Neural cell (in vitro differentiated cells): ENCODE measurements around the gene N4BP3. TPM values are rescaled to one million over a fixed set of nuclear protein-coding genes. Genes with fewer than 3 reads are reported as not detected.

Experiments used
- H2AFZ ChIP-seq: fragments of 200-600, 300-800 bp; sonication (generic), shearing (Covaris generic); 2 replicates; pipeline ENCODE4 v1.6.0; 2014; ENCODE audit warnings: low read depth, mild to moderate bottlenecking, antibody characterized with exemption, low read length, moderate library complexity
- H3F3A ChIP-seq: fragments of 200-600 bp; shearing (Covaris generic); 2 replicates; pipeline ENCODE4 v1.6.1; 2016; ENCODE audit warnings: mild to moderate bottlenecking, moderate library complexity, mixed read lengths, antibody characterized with exemption, low read length; ENCODE audit not compliant: insufficient read depth, poor library complexity, severe bottlenecking
- H3K27ac ChIP-seq: fragments of 200-600, 300-800 bp; sonication (generic), shearing (Covaris generic); 2 replicates; pipeline ENCODE4 v1.5.1; 2014; ENCODE audit warnings: mild to moderate bottlenecking, low read length, moderate library complexity
- H3K27me3 ChIP-seq: fragments of 300-800, 200-600 bp; sonication (generic), shearing (Covaris generic); 2 replicates; pipeline ENCODE4 v1.6.0; 2014; ENCODE audit warnings: mild to moderate bottlenecking, low read depth, low read length, moderate library complexity; ENCODE audit not compliant: insufficient read depth
- H3K36me3 ChIP-seq: fragments of 300-800, 200-600 bp; sonication (generic), shearing (Covaris generic); 2 replicates; pipeline ENCODE4 v1.5.1; 2014; ENCODE audit warnings: mild to moderate bottlenecking, antibody characterized with exemption, low read length, moderate library complexity; ENCODE audit not compliant: insufficient read depth
- H3K4me2 ChIP-seq: fragments of 300-800, 200-600 bp; sonication (generic), shearing (Covaris generic); 2 replicates; pipeline ENCODE4 v1.6.0; 2014; ENCODE audit warnings: mild to moderate bottlenecking, low read length
- H3K4me3 ChIP-seq: fragments of 300-800, 200-600 bp; sonication (generic), shearing (Covaris generic); 2 replicates; pipeline ENCODE4 v1.5.1; 2014; ENCODE audit warnings: mild to moderate bottlenecking, low read length, moderate library complexity
- H3K79me2 ChIP-seq: fragments of 200-600 bp; shearing (Covaris generic); replicated peaks from 2 replicates; pipeline ENCODE4 v1.6.0; 2014; ENCODE audit warnings: mild to moderate bottlenecking, low read length, moderate library complexity; ENCODE audit not compliant: insufficient read depth
- H3K9ac ChIP-seq: fragments of 300-800, 200-600 bp; sonication (generic), shearing (Covaris generic); 2 replicates; pipeline ENCODE4 v1.6.1; 2016; ENCODE audit warnings: mild to moderate bottlenecking, low read length, mixed read lengths
- H3K9me2 ChIP-seq: fragments of 200-600 bp; shearing (Covaris generic); 2 replicates; pipeline ENCODE4 v1.6.1; 2016; ENCODE audit warnings: mild to moderate bottlenecking, low read length, mixed read lengths; ENCODE audit not compliant: insufficient read depth
- H3K9me3 ChIP-seq: fragments of 200-600, 300-800 bp; sonication (generic), shearing (Covaris generic); 2 replicates; pipeline ENCODE4 v1.6.1; 2016; ENCODE audit warnings: mild to moderate bottlenecking, mixed run types, low read length, moderate library complexity, mixed read lengths
- H4K20me1 ChIP-seq: fragments of 200-600 bp; shearing (Covaris generic); 2 replicates; pipeline ENCODE4 v1.6.1; 2016; ENCODE audit warnings: mild to moderate bottlenecking, mixed run types; ENCODE audit not compliant: insufficient read depth
- CTCF ChIP-seq: fragments of 450-650 bp; IDR thresholded peaks from 2 replicates; pipeline ENCODE4 v1.5.1; 2014; ENCODE audit warnings: antibody characterized with exemption, mild to moderate bottlenecking, moderate library complexity; ENCODE audit not compliant: poor library complexity, severe bottlenecking
- EP300 ChIP-seq: fragments of 450-650 bp; conservative IDR thresholded peaks from 2 replicates; pipeline ENCODE4 v1.6.1; 2014; ENCODE audit warnings: antibody characterized with exemption, mild to moderate bottlenecking, moderate library complexity; ENCODE audit not compliant: poor library complexity, severe bottlenecking
- EZH2 ChIP-seq: fragments of 200-600, 300-800 bp; shearing (Covaris generic), sonication (generic); IDR thresholded peaks from 2 replicates; pipeline ENCODE4 v1.6.1; 2014; ENCODE audit warnings: antibody characterized with exemption, low read length, borderline replicate concordance, mild to moderate bottlenecking; ENCODE audit not compliant: insufficient read depth, poor library complexity, severe bottlenecking
- MXI1 ChIP-seq: fragments of 450-650 bp; conservative IDR thresholded peaks from 2 replicates; pipeline ENCODE4 v1.6.1; 2014; ENCODE audit warnings: antibody characterized with exemption, mild to moderate bottlenecking; ENCODE audit not compliant: poor library complexity, severe bottlenecking
- POLR2AphosphoS5 ChIP-seq: IDR thresholded peaks from 2 replicates; pipeline ENCODE4 v1.6.1; 2012
- RAD21 ChIP-seq: fragments of 450-650 bp; conservative IDR thresholded peaks from 2 replicates; pipeline ENCODE4 v1.6.1; 2014; ENCODE audit warnings: antibody characterized with exemption, mild to moderate bottlenecking, moderate library complexity
- REST ChIP-seq: IDR thresholded peaks from 2 replicates; pipeline ENCODE4 v1.6.1; 2012; ENCODE audit warnings: borderline replicate concordance
- SMC3 ChIP-seq: fragments of 450-650 bp; conservative IDR thresholded peaks from 2 replicates; pipeline ENCODE4 v1.6.1; 2014; ENCODE audit warnings: antibody characterized with exemption, mild to moderate bottlenecking, moderate library complexity; ENCODE audit not compliant: poor library complexity
- TAF1 ChIP-seq: IDR thresholded peaks from 2 replicates; pipeline ENCODE4 v1.6.1; 2012; ENCODE audit warnings: low read depth
- polyA plus RNA-seq: library from polyadenylated mRNA; depleted of rRNA; stranded (reverse); fragments of >200 nt; gene quantifications from 2 replicates; pipeline ENCODE4 v1.2.3, GENCODE V29; 2014

Gene N4BP3
- polyA plus RNA-seq, 1 donor from 2014 or later: 4.6 TPM

- Histone ChIP-seq H2AFZ (no peak overlapping the region), H3K4me2 (no peak overlapping the region), H3K27ac (no peak overlapping the region), H3K36me3 (no peaks in the 10 kb centered on the region), H3K9me2 (no peaks in the 10 kb centered on the region), H3K27me3 (no peaks in the 10 kb centered on the region), H3F3A (no peaks in the 10 kb centered on the region), H3K9me3 (no peaks in the 10 kb centered on the region), H3K79me2 (no peaks in the 10 kb centered on the region), H4K20me1 (no peaks in the 10 kb centered on the region), H3K9ac (no peak overlapping the region), H3K4me3 (no peak overlapping the region)
- TF ChIP-seq REST (no peak), TAF1 (no peak), EZH2 (no peak), MXI1 (no peak), EP300 (no peak), RAD21 (no peak), SMC3 (no peak), POLR2AphosphoS5 (no peak), CTCF (no peak)
These were observed 6.6 kb upstream of the N4BP3 start for GRCh38 chr5:178106556-178107239.

GRCh38 chr5:178107756-178108310 is 5.5 kb upstream of the N4BP3 start:
- no peaks in the 10 kb centered on the region for H3K79me2 ChIP-seq
- no peaks in the 10 kb centered on the region for H3K9me3 ChIP-seq
- no peaks in the 10 kb centered on the region for H3K9me2 ChIP-seq
- TF ChIP-seq TAF1: no peak
- no peak for TF ChIP-seq CTCF
- no peak for TF ChIP-seq SMC3
- no peak for TF ChIP-seq REST
- no peak for TF ChIP-seq RAD21
- no peak for TF ChIP-seq POLR2AphosphoS5
- TF ChIP-seq MXI1: no peak
- no peak overlapping the region for H2AFZ ChIP-seq
- H3K27ac ChIP-seq: no peak overlapping the region
- no peaks in the 10 kb centered on the region for H3K36me3 ChIP-seq
- H3K4me3 ChIP-seq: no peak overlapping the region
- no peak overlapping the region for H3K9ac ChIP-seq
- no peaks in the 10 kb centered on the region for H3K27me3 ChIP-seq
- H3F3A ChIP-seq: no peaks in the 10 kb centered on the region
- no peaks in the 10 kb centered on the region for H4K20me1 ChIP-seq
- no peak overlapping the region for H3K4me2 ChIP-seq
